Activated CD8-positive, alpha-beta T cell treated with anti-CD3 and anti-CD28 coated beads, Interleukin-2, amount 10 ng/mL, durations not matched to agents 7 days and 5 days (primary cell): ENCODE data around the gene MPG. TPM values are rescaled to one million over a fixed set of nuclear protein-coding genes. Genes with fewer than 3 reads are reported as not detected.

Source experiments
- ATAC-seq: fragments of 150-1000 bp; cut with Tn5 transposase; one replicate; pipeline ENCODE4 v1.10.0; 2021; ENCODE audit warnings: moderate library complexity
- CTCF ChIA-PET: fragments of 350-600 bp; sonication (Branson Sonifier 250); formaldehyde crosslinking; loops from one replicate; lab custom pipeline; 2021; ENCODE audit warnings: antibody characterized with exemption; lab: Charles Lee
- POLR2A ChIA-PET: fragments of 350-600 bp; sonication (Branson Sonifier 250); formaldehyde crosslinking; loops from one replicate; lab custom pipeline; 2021; ENCODE audit warnings: antibody characterized with exemption; lab: Charles Lee
- DNase-seq: peaks from one replicate; pipeline ENCODE4 v3.0.0-alpha.2; 2020
- H3K27ac Mint-ChIP-seq: one replicate; pipeline ENCODE4 v1.8.0; 2021; ENCODE audit warnings: mild to moderate bottlenecking, mixed read lengths
- H3K27me3 Mint-ChIP-seq: one replicate; pipeline ENCODE4 v1.8.0; 2021; ENCODE audit warnings: low read depth, mixed read lengths
- H3K36me3 Mint-ChIP-seq: one replicate; pipeline ENCODE4 v1.8.0; 2021; ENCODE audit warnings: low read depth, mixed read lengths
- H3K4me1 Mint-ChIP-seq: one replicate; pipeline ENCODE4 v1.8.0; 2021; ENCODE audit warnings: low read depth, mixed read lengths
- H3K4me3 Mint-ChIP-seq: one replicate; pipeline ENCODE4 v1.8.0; 2021; ENCODE audit warnings: mild to moderate bottlenecking, mixed read lengths
- H3K9me3 Mint-ChIP-seq: one replicate; pipeline ENCODE4 v1.8.0; 2022; ENCODE audit warnings: mixed read lengths; ENCODE audit not compliant: insufficient read depth
- total RNA-seq, 2 experiments: library from RNA; stranded (reverse); gene quantifications; one replicate each; pipeline ENCODE4 v1.2.3, GENCODE V29; 2021

MPG gene
- total RNA-seq, 2 experiments from 2014 or later, result 48.6 to 49.3 TPM

DNA sequence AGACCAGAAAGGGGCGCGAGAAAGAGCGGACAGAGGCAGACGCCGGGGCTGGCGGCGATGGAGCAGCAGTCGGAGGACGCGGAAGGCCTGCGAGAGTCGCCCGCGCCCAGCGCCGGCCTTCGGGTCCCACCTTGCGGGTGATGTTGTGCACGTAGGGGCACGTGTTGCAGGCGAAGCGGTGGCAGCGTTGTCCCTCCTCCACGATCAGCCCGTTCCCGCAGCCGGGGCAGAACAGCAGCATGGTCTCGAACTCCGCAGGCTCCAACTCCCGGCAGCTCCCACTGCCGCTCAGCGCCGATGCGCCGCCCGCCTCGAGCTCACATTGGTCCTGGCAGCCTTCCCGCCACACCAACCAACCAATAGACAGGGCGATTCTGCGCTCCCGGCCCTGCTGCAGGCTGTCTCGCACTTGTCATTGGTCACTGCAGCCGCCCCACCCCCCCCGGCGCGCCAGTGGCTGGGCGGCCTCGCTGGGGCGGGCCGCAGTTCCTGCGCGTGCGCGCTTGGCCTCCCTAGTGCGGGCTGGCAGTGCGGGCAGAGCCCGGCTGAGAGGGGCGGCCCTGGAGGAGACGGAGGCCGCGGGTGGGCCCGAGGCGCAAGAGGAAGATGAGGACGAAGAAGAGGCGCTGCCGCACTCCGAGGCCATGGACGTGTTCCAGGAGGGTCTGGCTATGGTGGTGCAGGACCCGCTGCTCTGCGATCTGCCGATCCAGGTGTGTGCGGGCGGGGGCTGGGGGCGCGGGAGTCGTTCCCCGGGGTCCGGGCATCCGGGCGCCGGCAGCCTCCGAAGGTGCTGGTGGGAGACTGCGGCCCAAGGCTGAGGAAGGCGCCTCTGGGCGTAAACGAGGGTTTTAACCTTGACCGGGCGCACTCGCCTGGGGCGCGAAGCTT lies 24.4 kb upstream of the MPG start, which contains the start of the genes POLR3K and SNRNP25:
TSS of gene POLR3K (minus strand) at position 263 of the 891 bp plus-strand sequence. CDS start at position 241, 22 bp downstream.
TSS of gene SNRNP25 (plus strand) at position 483 of the 891 bp plus-strand sequence. CDS start at position 672, 189 bp downstream.
- CTCF ChIA-PET, result interaction anchor here (1.6 to 2.9 kb wide), 4 partner anchors 12 to 54 kb away, joined by 3 to 30 read pairs (median 16); no protein-coding TSS in a partner anchor
- DNase-seq, result peak; percentile 99
- Mint-ChIP-seq H3K27me3 (no peaks in the 10 kb centered on the region), H3K36me3 (peaks cover 35% of the 10 kb centered on the region), H3K27ac (peak within 1 kb of the TSS; percentile 90), H3K4me1 (peaks cover 35% of the 10 kb centered on the region), H3K4me3 (peak within 1 kb of the TSS; percentile 91), H3K9me3 (no peaks in the 10 kb centered on the region)
- POLR2A ChIA-PET, result interaction anchor here (0.5 to 2.0 kb wide), 14 partner anchors 9 to 482 kb away, joined by 3 to 9 read pairs (median 4); partner anchors contain the start of genes FAM234A and MPG
- ATAC-seq, result peak; percentile 99

DNA sequence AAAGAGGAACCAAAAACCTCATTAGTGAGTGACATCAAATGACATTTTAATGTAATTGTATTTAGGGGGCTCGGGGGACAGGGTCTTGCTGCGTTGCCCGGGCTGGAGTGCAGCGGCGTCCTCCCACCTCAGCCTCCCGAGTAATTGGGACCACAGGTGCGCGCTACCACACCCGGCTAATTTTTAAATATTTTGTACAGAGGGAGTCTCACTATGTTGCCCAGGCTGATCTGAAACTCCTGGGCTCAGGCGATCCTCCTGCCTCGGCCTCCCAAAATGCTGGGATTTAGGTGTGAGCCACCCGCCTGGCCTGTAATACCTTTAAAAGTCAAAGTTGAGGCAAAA lies 23.8 kb upstream of the MPG start:
- ATAC-seq, result no peak
- DNase-seq, result no peak
- CTCF ChIA-PET, result interaction anchor here (1.6 to 2.9 kb wide), 4 partner anchors 11 to 53 kb away, joined by 3 to 30 read pairs (median 16); no protein-coding TSS in a partner anchor
- Mint-ChIP-seq H3K27ac (peak overlapping the region; percentile 90), H3K9me3 (no peaks in the 10 kb centered on the region), H3K4me1 (peaks cover 35% of the 10 kb centered on the region), H3K36me3 (peaks cover 30% of the 10 kb centered on the region), H3K4me3 (peak overlapping the region; percentile 91), H3K27me3 (no peaks in the 10 kb centered on the region)
- POLR2A ChIA-PET, result interaction anchor here (1.0 to 2.0 kb wide), 4 partner anchors 9 to 42 kb away, joined by 3 to 9 read pairs (median 6); partner anchors contain the start of gene MPG

DNA sequence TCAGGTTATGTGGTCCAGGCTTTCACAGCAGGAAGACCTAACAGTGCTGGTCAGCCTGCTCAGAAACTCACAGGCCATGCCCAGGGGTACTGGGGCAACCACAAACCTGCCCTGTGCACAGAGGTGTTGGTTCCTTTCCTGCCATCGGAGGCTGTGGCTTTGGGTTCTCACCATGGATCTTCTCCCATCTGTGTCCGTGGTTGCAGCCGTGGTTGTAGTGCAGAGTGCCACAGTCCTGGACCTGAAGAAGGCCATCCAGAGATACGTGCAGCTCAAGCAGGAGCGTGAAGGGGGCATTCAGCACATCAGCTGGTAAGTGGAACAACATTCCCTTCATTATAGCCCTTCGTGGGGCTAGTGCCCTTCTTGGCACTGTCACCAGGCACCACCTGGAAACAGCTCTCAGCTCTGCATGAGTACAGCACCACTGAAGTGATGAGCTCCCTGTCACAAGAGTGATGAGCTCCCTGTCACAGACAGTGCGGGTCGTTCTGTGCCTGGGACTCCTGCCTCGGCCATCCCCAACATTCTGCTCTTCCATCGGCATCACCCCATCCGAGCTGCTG lies 22.4 kb upstream of the MPG start:
- peaks cover 30% of the 10 kb centered on the region for H3K4me1 Mint-ChIP-seq
- H3K27ac Mint-ChIP-seq, result no peak overlapping the region
- ChIA-PET POLR2A (interaction anchor here (0.8 kb wide), 1 partner anchor 10 kb away, joined by 3 read pairs; no protein-coding TSS in a partner anchor), CTCF (interaction anchor here (1.7 to 3.1 kb wide), 2 partner anchors 10 to 41 kb away, joined by 7 to 15 read pairs; no protein-coding TSS in a partner anchor)
- peak overlapping the region; percentile 63 for H3K4me3 Mint-ChIP-seq
- H3K36me3 Mint-ChIP-seq, result peaks cover 24% of the 10 kb centered on the region
- no peaks in the 10 kb centered on the region for H3K27me3 Mint-ChIP-seq
- H3K9me3 Mint-ChIP-seq, result no peaks in the 10 kb centered on the region
- DNase-seq (no peak), ATAC-seq (no peak)

DNA sequence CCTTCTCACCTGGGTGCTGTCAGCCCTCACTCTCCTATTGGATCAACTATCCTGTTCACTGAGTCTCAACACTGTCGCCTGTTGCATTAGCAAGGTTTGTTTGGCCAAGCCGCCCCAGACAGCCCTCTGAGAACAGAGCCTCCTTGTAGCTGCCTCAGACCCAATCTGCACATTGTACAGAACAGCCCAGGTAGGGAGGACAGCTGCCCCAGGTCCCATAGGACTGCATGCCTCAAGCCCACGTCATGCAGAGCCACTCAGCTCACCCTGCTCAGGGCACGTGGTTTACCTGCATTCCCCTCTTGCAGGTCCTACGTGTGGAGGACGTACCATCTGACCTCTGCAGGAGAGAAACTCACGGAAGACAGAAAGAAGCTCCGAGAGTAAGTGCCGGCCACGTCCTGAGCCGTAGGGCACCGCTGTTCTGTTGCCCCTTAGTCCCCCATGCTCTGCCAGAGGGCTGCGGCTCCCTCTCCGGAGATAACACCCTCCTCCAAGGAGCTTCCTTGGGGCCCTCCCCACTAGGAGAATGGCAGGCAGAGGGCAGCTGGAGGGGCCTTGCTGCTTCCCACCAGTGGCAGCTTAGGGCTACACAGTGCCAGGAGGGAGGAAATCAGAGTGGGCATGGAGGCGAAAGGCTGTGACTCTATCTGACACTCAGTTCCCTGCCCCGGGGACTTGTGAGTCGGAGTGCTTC lies 21.6 kb upstream of the MPG start:
- DNase-seq (no peak), ATAC-seq (no peak)
- Mint-ChIP-seq H3K9me3 (no peaks in the 10 kb centered on the region), H3K27me3 (no peaks in the 10 kb centered on the region), H3K4me3 (no peak overlapping the region), H3K27ac (no peak overlapping the region), H3K4me1 (peaks cover 22% of the 10 kb centered on the region), H3K36me3 (peaks cover 16% of the 10 kb centered on the region)
- ChIA-PET CTCF (interaction anchor here (1.0 to 3.1 kb wide), 3 partner anchors 9 to 132 kb away, joined by 3 to 15 read pairs (median 7); no protein-coding TSS in a partner anchor), POLR2A (interaction anchor here (0.8 kb wide), 1 partner anchor 11 kb away, joined by 3 read pairs; no protein-coding TSS in a partner anchor)

DNA sequence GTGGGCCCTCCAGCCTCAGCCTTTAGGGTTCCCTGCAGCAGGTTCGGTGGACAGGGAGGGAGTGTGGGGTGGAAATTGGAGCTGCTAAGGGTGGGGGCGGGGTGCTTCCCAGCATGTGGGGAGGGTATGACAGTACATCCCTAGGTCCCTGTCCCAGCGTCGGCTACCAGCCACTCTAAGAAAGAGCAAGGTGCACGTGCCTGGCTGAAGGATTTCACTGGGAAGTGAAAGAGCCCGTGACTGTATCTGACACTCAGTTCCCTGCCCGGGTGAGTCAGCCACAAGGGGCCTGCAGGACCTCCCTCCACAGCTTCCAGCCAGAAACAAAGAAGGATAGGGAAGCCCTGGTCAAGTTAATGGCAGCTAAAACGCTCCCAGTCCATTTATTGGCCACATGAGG lies 20.3 kb upstream of the MPG start:
- ATAC-seq, result no peak
- H3K27me3 Mint-ChIP-seq, result no peaks in the 10 kb centered on the region
- H3K36me3 Mint-ChIP-seq, result peaks cover 11% of the 10 kb centered on the region
- H3K4me1 Mint-ChIP-seq, result peaks cover 16% of the 10 kb centered on the region
- no peak overlapping the region for H3K27ac Mint-ChIP-seq
- no peak for DNase-seq
- ChIA-PET CTCF (interaction anchor here (1.6 to 3.1 kb wide), 2 partner anchors 39 to 49 kb away, joined by 3 to 15 read pairs; no protein-coding TSS in a partner anchor), POLR2A (no interaction called here)
- H3K9me3 Mint-ChIP-seq, result no peaks in the 10 kb centered on the region
- no peak overlapping the region for H3K4me3 Mint-ChIP-seq

DNA sequence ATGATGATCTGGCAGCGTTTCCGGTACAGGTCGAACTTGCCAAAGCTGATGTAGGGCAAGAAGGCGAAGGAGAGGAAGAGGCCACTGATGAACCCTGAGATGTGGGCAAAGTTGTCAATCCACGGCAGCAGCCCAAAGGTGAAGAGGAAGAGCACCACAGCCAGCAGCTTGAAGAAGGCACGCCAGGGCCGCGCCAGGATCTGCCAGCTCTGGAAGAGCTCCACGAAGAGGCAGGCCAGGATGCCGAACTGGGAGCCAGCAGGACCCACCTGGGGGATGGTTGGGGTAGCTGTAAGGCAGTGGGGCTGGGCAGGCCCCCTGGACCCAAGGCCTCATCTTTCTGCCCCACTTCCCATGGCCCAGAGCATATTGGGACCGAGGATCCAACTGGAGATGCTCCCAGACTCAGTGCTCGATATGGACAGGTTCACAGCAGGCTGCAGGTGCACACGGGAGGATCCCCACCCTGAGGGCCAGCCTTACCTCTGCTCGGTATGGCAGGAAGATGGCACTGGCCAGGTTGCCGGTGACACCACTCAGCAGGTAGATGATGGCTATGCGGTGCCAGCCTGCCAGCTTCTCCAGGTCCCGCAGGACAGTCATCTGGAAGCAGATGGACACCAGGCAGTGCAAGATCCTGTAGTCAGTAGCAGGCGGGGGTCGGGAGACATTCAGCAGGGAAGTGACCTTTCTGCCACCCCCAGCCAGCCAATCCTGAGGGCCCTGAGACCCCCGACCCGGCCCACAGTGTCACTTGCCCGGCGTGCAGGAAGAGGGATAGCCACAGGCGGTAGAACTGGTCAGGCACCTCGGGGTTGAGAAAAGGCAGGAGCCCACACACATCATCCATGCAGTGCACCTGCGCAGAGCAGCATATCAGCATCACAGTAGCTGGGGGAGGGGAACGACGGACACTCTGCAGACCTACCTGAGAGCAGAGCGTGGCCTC lies 19.3 kb upstream of the MPG start:
- Mint-ChIP-seq H3K27ac (no peak overlapping the region), H3K36me3 (peaks cover 5% of the 10 kb centered on the region), H3K4me1 (peaks cover 15% of the 10 kb centered on the region), H3K4me3 (no peak overlapping the region), H3K9me3 (no peaks in the 10 kb centered on the region), H3K27me3 (no peaks in the 10 kb centered on the region)
- ChIA-PET POLR2A (no interaction called here), CTCF (interaction anchor here (1.6 to 9.2 kb wide), 3 partner anchors 37 to 48 kb away, joined by 3 to 265 read pairs (median 15); no protein-coding TSS in a partner anchor)
- ATAC-seq (no peak), DNase-seq (no peak)

DNA sequence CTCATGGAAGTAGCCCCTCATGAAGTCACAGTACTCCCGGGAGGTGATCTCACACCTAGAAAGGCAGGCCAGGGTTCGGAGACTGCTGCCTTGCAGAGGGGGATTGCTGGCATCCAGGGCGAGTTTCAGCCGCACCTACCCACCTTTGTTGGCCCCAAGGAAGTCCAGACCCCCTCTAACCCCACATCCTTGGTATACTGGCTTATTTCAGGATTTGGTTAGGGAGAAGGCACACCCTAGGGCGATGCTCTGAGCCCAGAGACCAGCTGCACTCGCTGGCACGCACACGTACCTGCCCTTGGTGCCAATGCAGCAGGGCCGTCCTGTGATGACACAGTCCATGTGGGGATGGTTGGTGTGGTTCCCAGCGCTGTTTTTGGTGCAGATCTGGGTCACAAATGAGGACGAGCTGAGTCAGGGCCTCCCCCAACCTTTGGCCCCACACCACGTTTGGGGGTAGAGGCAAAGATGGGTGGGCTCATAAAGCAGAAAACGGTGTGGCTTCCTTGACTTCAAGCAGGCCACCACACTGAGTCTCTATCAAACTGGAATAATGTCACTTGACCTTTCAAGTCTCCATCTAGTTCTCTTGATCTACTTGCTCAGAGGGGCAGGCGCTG lies 18.5 kb upstream of the MPG start:
- Mint-ChIP-seq H3K36me3 (peaks cover 5% of the 10 kb centered on the region), H3K27ac (no peak overlapping the region), H3K27me3 (no peaks in the 10 kb centered on the region), H3K9me3 (no peaks in the 10 kb centered on the region), H3K4me1 (peaks cover 11% of the 10 kb centered on the region), H3K4me3 (no peak overlapping the region)
- CTCF ChIA-PET, result interaction anchor here (2.0 to 9.2 kb wide), 2 partner anchors 36 to 47 kb away, joined by 7 to 265 read pairs; no protein-coding TSS in a partner anchor
- no peak for DNase-seq
- no peak for ATAC-seq
- POLR2A ChIA-PET, result no interaction called here

DNA sequence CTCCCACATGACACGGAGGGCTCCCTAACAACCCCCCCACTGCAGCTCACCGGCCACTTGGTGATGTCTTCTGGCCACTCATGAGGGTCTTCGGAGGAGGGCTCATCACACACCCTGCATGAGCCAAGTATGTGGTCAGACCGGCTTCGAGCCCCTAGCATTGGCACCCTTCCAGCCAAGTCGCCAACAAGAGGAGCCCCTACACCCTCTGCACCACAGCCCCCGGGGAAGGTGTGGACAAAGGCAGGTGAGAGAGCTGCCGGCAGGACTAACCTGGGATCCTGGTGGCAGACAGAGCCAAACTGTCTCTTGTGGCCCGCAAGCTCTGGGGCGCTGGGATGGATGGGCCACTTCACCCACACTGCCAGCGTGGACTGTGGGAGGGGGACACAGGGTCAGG lies 17.9 kb upstream of the MPG start:
- Mint-ChIP-seq H3K36me3 (peaks cover 5% of the 10 kb centered on the region), H3K27me3 (no peaks in the 10 kb centered on the region), H3K4me1 (peaks cover 8% of the 10 kb centered on the region), H3K27ac (no peak overlapping the region), H3K9me3 (no peaks in the 10 kb centered on the region), H3K4me3 (no peak overlapping the region)
- ATAC-seq (no peak), DNase-seq (no peak)
- CTCF ChIA-PET, result interaction anchor here (2.0 to 9.2 kb wide), 2 partner anchors 36 to 47 kb away, joined by 7 to 265 read pairs; no protein-coding TSS in a partner anchor
- POLR2A ChIA-PET, result no interaction called here

DNA sequence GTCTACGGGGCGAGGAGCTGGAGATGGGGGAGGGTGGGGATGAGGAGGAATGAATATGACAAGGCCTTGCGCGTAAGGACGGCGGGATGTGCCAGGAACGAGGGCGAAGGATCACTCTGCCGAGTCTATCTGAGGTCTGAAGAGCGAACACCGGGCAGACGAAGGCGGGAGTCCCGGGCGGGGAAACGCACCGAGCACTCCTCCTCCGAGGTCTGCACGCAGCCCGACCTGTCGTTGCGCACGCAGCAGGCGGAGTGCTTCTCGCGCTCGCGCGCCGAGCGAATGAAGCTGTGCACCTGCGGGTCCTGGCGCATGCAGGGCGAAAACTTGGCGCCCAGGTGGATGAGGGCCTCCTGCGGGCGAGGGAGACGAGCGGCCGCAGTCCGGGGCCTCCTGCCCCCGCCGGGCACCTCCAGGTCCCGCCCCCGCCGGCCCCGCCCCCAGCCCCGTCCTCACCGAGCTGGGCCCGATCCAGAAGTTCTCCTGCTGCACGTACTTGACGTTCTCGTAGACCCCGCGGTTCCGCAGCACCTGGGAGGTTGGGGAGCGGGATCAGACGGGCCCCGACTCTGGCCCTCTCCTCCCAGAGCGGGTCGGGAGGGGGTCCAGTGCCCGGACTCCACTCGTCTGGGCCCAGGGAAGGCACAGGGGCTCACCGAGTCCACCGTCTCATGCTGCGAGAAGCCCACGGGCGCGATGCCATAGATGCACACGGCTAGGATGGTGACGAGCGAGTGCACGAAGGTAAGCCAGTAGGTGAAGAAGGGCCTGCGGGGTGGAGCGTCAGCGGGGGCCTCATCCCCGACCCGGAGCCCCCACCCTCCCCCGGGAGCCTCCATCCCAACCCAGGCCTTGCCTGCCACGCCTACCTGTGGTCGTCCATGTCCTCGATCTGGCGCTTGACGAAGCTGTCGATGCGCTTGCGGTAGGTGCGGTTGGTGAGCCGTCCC lies 16.8 kb upstream of the MPG start:
- Mint-ChIP-seq H3K27ac (no peak overlapping the region), H3K36me3 (peaks cover 5% of the 10 kb centered on the region), H3K4me1 (peaks cover 7% of the 10 kb centered on the region), H3K27me3 (no peaks in the 10 kb centered on the region), H3K4me3 (no peak overlapping the region), H3K9me3 (no peaks in the 10 kb centered on the region)
- DNase-seq (no peak), ATAC-seq (no peak)
- POLR2A ChIA-PET, result no interaction called here
- CTCF ChIA-PET, result interaction anchor here (2.0 to 9.2 kb wide), 2 partner anchors 35 to 46 kb away, joined by 7 to 265 read pairs; no protein-coding TSS in a partner anchor
